Osteocyte (in vitro differentiated cells): ENCODE data around the gene EVC2. TPM values are rescaled to one million over a fixed set of nuclear protein-coding genes. Genes with fewer than 3 reads are reported as not detected.

Experiments
- DNase-seq: peaks from one replicate; pipeline ENCODE4 v3.0.0; 2021; ENCODE audit warnings: mixed read lengths; ENCODE audit not compliant: unreplicated experiment; ENCODE audit errors: extremely low spot score
- H3K27ac Mint-ChIP-seq: one replicate; pipeline ENCODE4 v1.8.0; 2021; ENCODE audit warnings: mild to moderate bottlenecking, mixed read lengths; ENCODE audit not compliant: unreplicated experiment
- H3K27me3 Mint-ChIP-seq: one replicate; pipeline ENCODE4 v1.8.0; 2021; ENCODE audit warnings: mixed read lengths; ENCODE audit not compliant: unreplicated experiment
- H3K36me3 Mint-ChIP-seq: one replicate; pipeline ENCODE4 v1.8.0; 2021; ENCODE audit warnings: mixed read lengths; ENCODE audit not compliant: unreplicated experiment
- H3K4me1 Mint-ChIP-seq: one replicate; pipeline ENCODE4 v1.8.0; 2021; ENCODE audit warnings: mixed read lengths; ENCODE audit not compliant: unreplicated experiment
- H3K4me3 Mint-ChIP-seq: one replicate; pipeline ENCODE4 v1.8.0; 2021; ENCODE audit warnings: mild to moderate bottlenecking, moderate library complexity, mixed read lengths; ENCODE audit not compliant: unreplicated experiment
- H3K9me3 Mint-ChIP-seq: one replicate; pipeline ENCODE4 v1.8.0; 2021; ENCODE audit warnings: mixed read lengths; ENCODE audit not compliant: unreplicated experiment
- total RNA-seq: library from RNA; stranded (reverse); gene quantifications from 2 replicates; pipeline ENCODE4 v1.2.1, GENCODE V29; 2021
- TF ChIP-seq, protein P1 (sequence below): fragments of 200-600 bp; sonication (generic); IDR thresholded peaks from 2 replicates; pipeline ENCODE4 v1.5.0; 2021; ENCODE audit warnings: antibody characterized with exemption, mild to moderate bottlenecking, moderate library complexity

The EVC2 gene
- total RNA-seq, 1 donor from 2014 or later, result 3.1 TPM

DNA sequence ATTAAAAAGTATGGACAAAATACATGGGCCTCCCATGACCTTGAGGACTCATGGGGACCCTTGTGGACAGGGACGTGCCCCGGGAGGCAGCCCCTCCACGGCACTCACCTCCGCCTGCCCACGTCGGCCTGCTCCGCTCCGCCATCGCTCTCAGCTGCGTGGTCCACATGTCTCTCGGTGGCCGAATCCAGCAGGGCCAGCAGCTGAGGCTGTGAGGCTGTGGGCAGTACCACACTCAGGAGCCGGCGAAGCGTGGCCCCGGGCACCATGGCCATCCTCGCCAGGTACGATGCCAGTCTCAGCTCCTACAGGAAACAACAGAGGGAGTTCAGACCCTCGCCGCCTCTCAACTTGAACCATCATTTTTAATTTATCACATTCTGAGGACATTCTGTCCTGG, 140.0 kb downstream of the EVC2 start:
- no peak overlapping the region for H3K27ac Mint-ChIP-seq
- peaks cover 11% of the 10 kb centered on the region for H3K27me3 Mint-ChIP-seq
- DNase-seq, result no peak
- TF ChIP-seq, protein P1, sequence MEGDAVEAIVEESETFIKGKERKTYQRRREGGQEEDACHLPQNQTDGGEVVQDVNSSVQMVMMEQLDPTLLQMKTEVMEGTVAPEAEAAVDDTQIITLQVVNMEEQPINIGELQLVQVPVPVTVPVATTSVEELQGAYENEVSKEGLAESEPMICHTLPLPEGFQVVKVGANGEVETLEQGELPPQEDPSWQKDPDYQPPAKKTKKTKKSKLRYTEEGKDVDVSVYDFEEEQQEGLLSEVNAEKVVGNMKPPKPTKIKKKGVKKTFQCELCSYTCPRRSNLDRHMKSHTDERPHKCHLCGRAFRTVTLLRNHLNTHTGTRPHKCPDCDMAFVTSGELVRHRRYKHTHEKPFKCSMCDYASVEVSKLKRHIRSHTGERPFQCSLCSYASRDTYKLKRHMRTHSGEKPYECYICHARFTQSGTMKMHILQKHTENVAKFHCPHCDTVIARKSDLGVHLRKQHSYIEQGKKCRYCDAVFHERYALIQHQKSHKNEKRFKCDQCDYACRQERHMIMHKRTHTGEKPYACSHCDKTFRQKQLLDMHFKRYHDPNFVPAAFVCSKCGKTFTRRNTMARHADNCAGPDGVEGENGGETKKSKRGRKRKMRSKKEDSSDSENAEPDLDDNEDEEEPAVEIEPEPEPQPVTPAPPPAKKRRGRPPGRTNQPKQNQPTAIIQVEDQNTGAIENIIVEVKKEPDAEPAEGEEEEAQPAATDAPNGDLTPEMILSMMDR, result no peak
- no peaks in the 10 kb centered on the region for H3K9me3 Mint-ChIP-seq
- H3K4me1 Mint-ChIP-seq, result no peaks in the 10 kb centered on the region
- H3K4me3 Mint-ChIP-seq, result no peak overlapping the region
- peaks cover 6% of the 10 kb centered on the region for H3K36me3 Mint-ChIP-seq

DNA sequence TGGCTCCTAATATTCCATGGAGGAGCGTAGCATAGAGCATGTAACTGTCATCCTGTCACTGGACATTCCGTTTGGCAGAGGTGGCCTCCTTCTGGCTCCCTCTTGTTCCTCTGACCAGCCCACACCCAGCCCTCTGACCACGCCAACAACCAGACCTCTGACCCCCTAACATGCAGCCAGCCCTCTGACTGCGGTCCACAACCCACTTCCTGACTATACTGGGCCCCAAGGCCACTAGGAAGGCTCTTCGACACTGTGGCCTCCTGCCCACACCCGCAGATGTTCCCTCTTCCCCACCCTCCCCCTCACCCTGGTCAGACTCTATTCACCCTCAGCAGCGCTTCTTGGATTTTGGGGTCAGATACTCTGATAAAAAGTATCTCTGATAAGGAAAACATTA, 141.4 kb downstream of the EVC2 start:
- DNase-seq, result no peak
- H3K4me1 Mint-ChIP-seq, result no peaks in the 10 kb centered on the region
- peaks cover 8% of the 10 kb centered on the region for H3K27me3 Mint-ChIP-seq
- no peak overlapping the region for H3K4me3 Mint-ChIP-seq
- H3K36me3 Mint-ChIP-seq, result peaks cover 5% of the 10 kb centered on the region
- TF ChIP-seq, protein P1, result no peak
- H3K27ac Mint-ChIP-seq, result no peak overlapping the region
- H3K9me3 Mint-ChIP-seq, result no peaks in the 10 kb centered on the region

DNA sequence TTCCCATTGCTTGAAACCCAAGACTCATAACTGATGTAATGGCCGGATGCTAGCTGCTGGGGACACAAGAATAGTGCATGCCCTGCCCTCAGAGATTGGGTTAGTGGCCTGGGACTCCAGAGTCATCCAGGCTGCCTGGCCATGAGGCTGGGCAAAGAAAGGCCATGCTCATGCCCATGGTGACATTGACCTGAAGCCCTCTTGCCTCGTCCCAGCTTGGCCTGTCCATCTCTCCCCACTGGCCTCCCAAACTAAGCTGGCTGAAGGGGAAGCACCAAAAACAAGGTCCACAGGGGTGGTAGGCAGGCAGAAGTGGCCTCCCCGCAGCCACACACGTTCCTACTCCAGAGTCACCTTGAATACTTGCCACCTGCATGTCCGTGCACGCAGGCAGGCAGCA, 141.8 kb downstream of the EVC2 start:
- TF ChIP-seq, protein P1, result no peak
- Mint-ChIP-seq H3K27ac (no peak overlapping the region), H3K4me1 (no peaks in the 10 kb centered on the region), H3K27me3 (peaks cover 8% of the 10 kb centered on the region), H3K36me3 (peaks cover 5% of the 10 kb centered on the region), H3K4me3 (no peak overlapping the region), H3K9me3 (no peaks in the 10 kb centered on the region)
- no peak for DNase-seq

DNA sequence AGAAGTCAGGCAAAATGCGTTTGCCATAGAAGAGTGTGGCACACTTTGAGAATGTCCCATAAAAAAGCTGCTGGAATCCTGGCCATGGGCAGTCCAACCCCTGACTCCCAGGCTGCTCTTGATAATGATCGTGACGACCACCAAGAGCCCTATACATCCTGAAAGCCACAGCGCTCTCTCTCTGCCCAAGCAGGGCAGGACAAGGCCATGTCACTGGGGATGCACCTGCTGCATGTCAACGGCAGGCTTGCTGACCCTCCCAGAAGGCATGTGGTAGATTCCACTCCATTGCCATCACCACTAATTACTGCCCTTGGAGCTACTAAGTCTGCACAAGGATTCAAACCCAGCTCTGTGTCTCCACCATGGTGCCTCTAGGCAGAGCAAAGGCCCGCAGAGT, 144.5 kb downstream of the EVC2 start:
- TF ChIP-seq, protein P1, result no peak
- Mint-ChIP-seq H3K4me1 (no peaks in the 10 kb centered on the region), H3K36me3 (peaks cover 9% of the 10 kb centered on the region), H3K4me3 (no peak overlapping the region), H3K27ac (no peak overlapping the region), H3K9me3 (no peaks in the 10 kb centered on the region), H3K27me3 (peaks cover 4% of the 10 kb centered on the region)
- DNase-seq, result no peak

DNA sequence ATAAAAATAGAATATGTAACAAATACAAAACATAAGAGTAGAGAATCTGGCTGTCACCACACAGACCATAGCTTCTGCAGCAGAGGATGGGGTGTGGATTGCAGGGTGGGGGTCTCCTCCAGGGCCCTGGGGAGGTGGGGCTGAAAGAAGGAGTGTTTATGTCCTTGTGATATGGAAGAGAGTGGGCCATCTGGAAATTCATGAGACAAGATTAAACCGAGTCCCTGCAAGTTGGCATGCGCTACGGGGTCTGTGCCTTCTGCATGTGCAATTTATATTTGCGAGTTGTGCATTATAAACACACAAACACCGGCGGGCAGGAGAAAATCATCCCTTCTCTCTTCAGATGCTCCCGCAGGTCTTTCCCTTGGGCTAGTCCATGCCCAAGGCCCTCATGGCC, 145.9 kb downstream of the EVC2 start:
- H3K9me3 Mint-ChIP-seq, result peaks cover 2% of the 10 kb centered on the region
- H3K27ac Mint-ChIP-seq, result no peak overlapping the region
- no peaks in the 10 kb centered on the region for H3K4me1 Mint-ChIP-seq
- peaks cover 2% of the 10 kb centered on the region for H3K27me3 Mint-ChIP-seq
- DNase-seq, result no peak
- H3K4me3 Mint-ChIP-seq, result no peak overlapping the region
- TF ChIP-seq, protein P1, result no peak
- H3K36me3 Mint-ChIP-seq, result peaks cover 11% of the 10 kb centered on the region
